ENCODE results near the gene KCNMA1. TPM values are rescaled to one million over a fixed set of nuclear protein-coding genes. Genes with fewer than 3 reads are reported as not detected.
"Not testable (repeated sequence)": the region's sequence is repeated elsewhere in the genome, so short reads cannot be mapped to it uniquely, and the experiment has no call there.

The KCNMA1 gene
- total RNA-seq, 4 donors from 2014 or later, result 10.1 to 32.6 (median 20.1) TPM

GRCh38 chr10:77577666-77578229, 59.9 kb downstream of the KCNMA1 start:
- TF ChIP-seq CTCF (IDR thresholded peaks at IDR 0.05), result no peak
- DNase-seq (ENCODE audit: low spot score) (no peak), ATAC-seq (ENCODE audit: low FRiP score) (no peak)

DNA sequence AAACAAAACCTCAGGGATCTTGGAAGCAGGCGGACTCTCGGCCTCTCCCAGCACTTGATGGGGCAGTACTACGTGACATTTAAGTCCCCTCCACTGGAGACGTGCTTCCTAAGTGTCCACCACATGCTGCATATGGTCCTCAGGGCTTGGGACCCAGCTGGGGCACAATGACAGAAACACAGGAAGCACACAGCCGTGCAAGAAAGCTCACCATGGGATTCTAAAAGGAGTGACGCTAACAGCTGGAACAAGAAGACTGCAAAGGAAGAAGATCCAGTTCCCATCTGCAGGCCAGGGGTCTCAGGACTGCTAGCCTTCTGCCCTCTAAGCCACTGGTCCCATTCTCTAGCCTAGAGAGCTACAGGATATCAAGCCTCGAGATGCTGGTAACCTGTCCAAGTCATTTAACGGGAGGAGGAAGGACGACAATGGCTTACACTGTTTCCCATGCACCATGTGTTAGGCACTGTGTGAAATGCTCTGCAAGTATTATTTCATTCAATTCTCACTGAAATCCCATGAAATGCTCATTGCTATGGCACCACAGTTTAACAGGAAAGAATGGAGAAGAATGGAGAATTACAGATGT, 61.1 kb downstream of the KCNMA1 start:
- ATAC-seq (ENCODE audit: low FRiP score) (no peak), DNase-seq (ENCODE audit: low spot score) (no peak)
- no peak for TF ChIP-seq CTCF (IDR thresholded peaks at IDR 0.05)

GRCh38 chr10:77576007-77576367, 61.6 kb downstream of the KCNMA1 start:
- DNase-seq (ENCODE audit: low spot score), result no peak
- ATAC-seq (ENCODE audit: low FRiP score), result no peak

DNA sequence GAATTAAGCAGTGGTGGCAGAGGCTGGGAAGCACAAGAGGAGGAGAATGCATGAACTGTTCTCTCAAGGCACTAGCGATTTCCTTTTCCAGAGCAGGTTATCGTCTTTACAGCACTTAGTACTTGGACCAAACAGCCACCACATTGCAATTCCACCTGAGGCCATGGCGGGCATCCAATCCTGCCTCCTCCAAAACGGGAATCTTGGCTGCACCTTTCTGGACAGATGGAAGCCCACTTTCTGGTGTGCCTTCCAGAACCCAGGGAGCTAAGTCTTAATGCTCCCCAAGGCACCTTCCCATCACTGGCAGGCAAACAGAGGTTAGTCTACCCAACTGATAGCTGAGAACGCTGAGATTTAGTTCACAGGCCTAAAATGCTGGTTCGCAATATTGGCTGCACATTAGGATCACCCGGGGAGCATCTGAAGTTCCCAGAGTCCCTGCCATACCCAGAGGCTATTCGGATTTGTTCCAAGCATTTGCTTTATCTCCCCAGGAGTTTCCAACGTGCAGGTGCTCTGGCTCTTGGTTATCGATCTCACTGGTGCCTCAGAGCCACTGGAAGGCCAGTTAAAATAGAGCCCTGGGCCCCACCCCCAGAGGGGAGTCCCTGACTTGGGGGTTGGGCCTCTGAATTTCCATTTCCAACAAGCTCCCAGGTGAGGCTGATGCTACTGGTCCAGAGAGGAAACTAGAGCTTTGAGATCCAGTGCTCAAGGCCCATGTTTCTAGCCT, 62.2 kb downstream of the KCNMA1 start:
- ATAC-seq (ENCODE audit: low FRiP score), result no peak
- no peak for DNase-seq (ENCODE audit: low spot score)
- TF ChIP-seq CTCF (IDR thresholded peaks at IDR 0.05), result no peak

More at GRCh38 chr10:77576007-77576367, 61.6 kb downstream of the KCNMA1 start:
- TF ChIP-seq CTCF (IDR thresholded peaks at IDR 0.05), result no peak

- TF ChIP-seq CTCF (IDR thresholded peaks at IDR 0.05), result no peak
- DNase-seq (ENCODE audit: low spot score) (no peak), ATAC-seq (ENCODE audit: low FRiP score) (no peak)
Observed at GRCh38 chr10:77574438-77574837, 63.2 kb downstream of the KCNMA1 start.

DNA sequence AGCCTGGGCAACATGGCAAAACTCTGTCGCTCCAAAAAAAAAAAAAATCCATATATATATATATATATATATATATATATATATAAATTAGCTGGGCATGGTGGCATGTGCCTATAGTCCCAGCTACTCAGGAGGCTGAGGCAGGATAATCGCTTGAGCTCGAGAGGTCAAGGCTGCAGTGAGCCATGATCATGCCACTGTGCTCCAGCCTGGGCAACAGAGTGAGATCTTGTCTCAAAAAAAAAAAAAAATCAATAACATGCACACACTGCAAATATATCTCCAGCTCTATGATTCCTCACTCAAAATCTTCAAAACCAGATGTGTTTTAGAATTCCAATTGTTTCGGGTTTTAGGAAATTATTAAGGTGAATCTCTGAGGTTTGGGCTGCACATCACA, 65.1 kb downstream of the KCNMA1 start:
- not testable (repeated sequence) for DNase-seq (ENCODE audit: low spot score); ATAC-seq (ENCODE audit: low FRiP score)

DNA sequence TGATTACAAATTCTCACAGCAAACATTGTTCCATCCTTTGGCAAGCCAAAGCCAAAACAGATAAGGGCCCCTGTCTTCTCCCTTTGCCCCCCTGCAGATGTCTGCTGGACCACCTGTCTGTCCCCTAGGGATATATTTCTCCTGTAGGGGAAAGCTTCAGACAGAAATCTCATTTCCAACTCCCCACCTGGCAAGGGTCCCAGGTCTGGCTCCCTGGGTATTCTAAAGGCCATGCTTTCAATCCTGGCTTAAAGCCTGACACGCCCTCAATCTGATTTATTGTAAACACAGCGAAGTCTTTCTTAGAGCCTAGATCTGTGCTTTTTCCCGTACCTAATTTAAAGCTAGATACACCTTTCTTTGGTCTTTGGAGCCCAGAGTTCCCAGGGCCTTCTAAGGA, 66.1 kb downstream of the KCNMA1 start:
- no peak for DNase-seq (ENCODE audit: low spot score)
- no peak for ATAC-seq (ENCODE audit: low FRiP score)
- TF ChIP-seq CTCF (IDR thresholded peaks at IDR 0.05), result no peak
